NCI-H146 (cell line): ENCODE results near the gene FCRLA.
"Not testable (repeated sequence)": the region's sequence is repeated elsewhere in the genome, so short reads cannot be mapped to it uniquely, and the experiment has no call there.

Source experiments
- DNase-seq: peaks from one replicate; lab custom pipeline; 2025; lab: John Stamatoyannopoulos, UW

The FCRLA gene

GRCh38 chr1:161705537-161705936 lies 1.5 kb upstream of the FCRLA start:
- DNase-seq = no peak

- DNase-seq = no peak
These were observed 932 bp upstream of the FCRLA start for GRCh38 chr1:161706113-161706481.

GRCh38 chr1:161707503-161707902 lies 474 bp downstream of the FCRLA start:
- DNase-seq = no peak

- DNase-seq = no peak
These were observed 2.3 kb downstream of the FCRLA start for GRCh38 chr1:161709373-161709772.

GRCh38 chr1:161710560-161710959 lies 3.5 kb downstream of the FCRLA start:
- no peak for DNase-seq

GRCh38 chr1:161718559-161719324 lies 11.7 kb downstream of the FCRLA start:
- DNase-seq = no peak

GRCh38 chr1:161719325-161719611 lies 12.2 kb downstream of the FCRLA start:
- DNase-seq = no peak

GRCh38 chr1:161720422-161720821 lies 13.4 kb downstream of the FCRLA start:
- DNase-seq = no peak

GRCh38 chr1:161720956-161721737 lies 14.1 kb downstream of the FCRLA start, which contains the start of gene FCRLB:
Gene FCRLB (plus strand): TSS chr1:161721544. CDS start chr1:161722673, 1,129 bp downstream.
- DNase-seq = no peak

- no peak for DNase-seq
These were observed 14.8 kb downstream of the FCRLA start for GRCh38 chr1:161721738-161722343.

- no peak for DNase-seq
These were observed 15.4 kb downstream of the FCRLA start for GRCh38 chr1:161722406-161722805.

GRCh38 chr1:161723459-161724141 lies 16.6 kb downstream of the FCRLA start:
- DNase-seq = no peak

GRCh38 chr1:161725258-161725907 lies 18.4 kb downstream of the FCRLA start:
- not testable (repeated sequence) for DNase-seq

GRCh38 chr1:161725908-161726472 lies 19.0 kb downstream of the FCRLA start:
- DNase-seq = peak; percentile 54

GRCh38 chr1:161726473-161727255 lies 19.6 kb downstream of the FCRLA start:
- peak; percentile 89 for DNase-seq

GRCh38 chr1:161727256-161727924 lies 20.4 kb downstream of the FCRLA start:
- no peak for DNase-seq

GRCh38 chr1:161728376-161729226 lies 21.6 kb downstream of the FCRLA start:
- DNase-seq = no peak

- no peak for DNase-seq
These were observed 23.1 kb downstream of the FCRLA start for GRCh38 chr1:161730050-161730564.

GRCh38 chr1:161731241-161731640 lies 24.2 kb downstream of the FCRLA start:
- no peak for DNase-seq
